OCI-LY1 (cell line): ENCODE results near the gene RP9.

Experiments
- H2AFZ ChIP-seq: fragments of 200-600 bp; sonication (generic), shearing (Covaris generic); 2 replicates; pipeline ENCODE4 v1.6.0; 2014; ENCODE audit warnings: antibody characterized with exemption, mild to moderate bottlenecking, low read length
- H3F3A ChIP-seq: fragments of 200-600 bp; sonication (generic), shearing (Covaris generic); 2 replicates; pipeline ENCODE4 v1.6.0; 2014; ENCODE audit warnings: mild to moderate bottlenecking, antibody characterized with exemption, low read length, moderate library complexity; ENCODE audit not compliant: insufficient read depth
- H3K27ac ChIP-seq: fragments of 200-600 bp; sonication (generic); 2 replicates; pipeline ENCODE4 v1.5.1; 2014; ENCODE audit warnings: low read length, mixed run types, mild to moderate bottlenecking, low read depth; ENCODE audit not compliant: poor library complexity, severe bottlenecking
- H3K27me3 ChIP-seq: fragments of 200-600 bp; sonication (generic); 2 replicates; pipeline ENCODE4 v1.6.0; 2014; ENCODE audit warnings: antibody characterized with exemption, mild to moderate bottlenecking, low read length, moderate library complexity; ENCODE audit not compliant: insufficient read depth
- H3K36me3 ChIP-seq: fragments of 200-600 bp; sonication (generic); 2 replicates; pipeline ENCODE4 v1.6.1; 2014; ENCODE audit warnings: mild to moderate bottlenecking, antibody characterized with exemption, low read length, moderate library complexity, mixed read lengths; ENCODE audit not compliant: insufficient read depth
- H3K4me1 ChIP-seq: fragments of 200-600 bp; sonication (generic); 2 replicates; pipeline ENCODE4 v1.5.1; 2014; ENCODE audit warnings: mild to moderate bottlenecking, low read length, moderate library complexity; ENCODE audit not compliant: insufficient read depth, severe bottlenecking
- H3K4me2 ChIP-seq: fragments of 200-600 bp; sonication (generic), shearing (Covaris generic); 2 replicates; pipeline ENCODE4 v1.6.1; 2014; ENCODE audit warnings: low read length
- H3K4me3 ChIP-seq: fragments of 200-600 bp; sonication (generic); 2 replicates; pipeline ENCODE4 v1.5.1; 2014; ENCODE audit warnings: low read length, low read depth, mild to moderate bottlenecking, mixed read lengths; ENCODE audit not compliant: poor library complexity, severe bottlenecking
- H3K79me2 ChIP-seq: fragments of 200-600 bp; shearing (Covaris generic); 2 replicates; pipeline ENCODE4 v1.6.1; 2016; ENCODE audit warnings: mixed run types, low read length, mixed read lengths; ENCODE audit not compliant: insufficient read depth
- H3K9ac ChIP-seq: fragments of 200-600 bp; sonication (generic), shearing (Covaris generic); 2 replicates; pipeline ENCODE4 v1.6.1; 2014; ENCODE audit warnings: mild to moderate bottlenecking, low read length, mixed read lengths
- H3K9me2 ChIP-seq: fragments of 200-600 bp; sonication (generic), shearing (Covaris generic); 2 replicates; pipeline ENCODE4 v1.6.1; 2014; ENCODE audit warnings: low read depth, mild to moderate bottlenecking, low read length, mixed read lengths
- H3K9me3 ChIP-seq: fragments of 200-600 bp; shearing (Covaris generic); 2 replicates; pipeline ENCODE4 v1.6.1; 2014; ENCODE audit warnings: low read length, mixed read lengths
- H4K20me1 ChIP-seq: fragments of 200-600 bp; sonication (generic), shearing (Covaris generic); 2 replicates; pipeline ENCODE4 v1.6.0; 2016; ENCODE audit warnings: mild to moderate bottlenecking, low read length; ENCODE audit not compliant: insufficient read depth
- EZH2 ChIP-seq: fragments of 200-600 bp; sonication (generic), shearing (Covaris generic); IDR thresholded peaks from 2 replicates; pipeline ENCODE4 v1.8.0; 2017; ENCODE audit warnings: borderline replicate concordance, mixed run types, mild to moderate bottlenecking, antibody characterized with exemption, low read length, moderate library complexity, mixed read lengths
- TF ChIP-seq, protein P1 (sequence below): fragments of 200-600 bp; sonication (generic), shearing (Covaris generic); IDR thresholded peaks from 2 replicates; pipeline ENCODE4 v1.5.1; 2017; ENCODE audit warnings: mild to moderate bottlenecking, antibody characterized with exemption, low read length, moderate library complexity, mixed read lengths

The RP9 gene

DNA sequence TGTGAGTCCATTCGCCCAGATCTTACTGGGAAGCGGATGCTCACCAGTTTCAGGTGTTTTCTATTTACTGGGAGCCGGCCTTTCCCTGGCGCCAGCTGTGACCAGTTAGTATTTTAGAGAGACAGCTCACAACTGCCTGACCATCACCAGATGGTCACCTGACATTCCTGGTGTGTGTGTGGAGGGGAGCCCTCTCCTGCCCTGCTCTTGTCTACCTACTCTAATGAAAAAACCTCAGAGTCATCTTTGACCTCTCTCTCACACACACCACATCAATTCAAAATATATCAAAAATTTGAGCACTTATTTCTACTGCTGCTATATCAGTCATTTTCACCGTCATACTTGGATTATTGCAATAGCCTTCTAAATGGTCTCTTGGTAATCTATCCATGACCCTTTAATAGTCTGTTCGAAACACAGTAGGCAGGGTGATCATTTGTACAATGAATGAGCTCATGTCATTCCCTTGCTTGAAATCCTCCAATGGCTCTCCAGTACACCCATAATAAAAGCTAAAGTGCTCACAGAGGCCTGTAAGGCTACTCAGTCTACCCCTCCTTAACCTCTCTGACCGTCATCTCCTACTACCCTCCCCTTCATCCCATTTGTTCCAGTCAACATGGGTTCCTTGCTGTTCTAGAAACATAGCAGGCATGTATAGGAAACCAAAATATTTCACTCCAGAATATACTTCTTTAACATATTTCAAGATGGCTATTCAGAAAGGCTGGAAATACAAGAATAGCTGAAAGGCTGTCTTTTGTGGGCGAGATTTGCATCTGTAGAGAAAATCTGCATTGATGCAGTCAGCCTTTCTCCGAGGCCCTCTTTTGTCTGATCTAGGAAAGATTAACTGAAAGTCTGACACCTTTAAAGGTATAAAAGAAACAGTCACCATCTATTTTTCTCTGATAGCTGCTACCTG lies 29.2 kb downstream of the RP9 start:
- Histone ChIP-seq H3K27me3 (peaks cover 19% of the 10 kb centered on the region; the same call in 1 of the 2 replicates), H2AFZ (no peak overlapping the region), H3F3A (no peaks in the 10 kb centered on the region), H4K20me1 (no peaks in the 10 kb centered on the region), H3K27ac (no peak overlapping the region), H3K4me2 (no peak overlapping the region), H3K79me2 (no peaks in the 10 kb centered on the region), H3K9me3 (no peaks in the 10 kb centered on the region), H3K4me1 (no peaks in the 10 kb centered on the region), H3K9ac (no peak overlapping the region), H3K36me3 (no peaks in the 10 kb centered on the region), H3K4me3 (no peak overlapping the region), H3K9me2 (no peaks in the 10 kb centered on the region)
- TF ChIP-seq, protein P1, sequence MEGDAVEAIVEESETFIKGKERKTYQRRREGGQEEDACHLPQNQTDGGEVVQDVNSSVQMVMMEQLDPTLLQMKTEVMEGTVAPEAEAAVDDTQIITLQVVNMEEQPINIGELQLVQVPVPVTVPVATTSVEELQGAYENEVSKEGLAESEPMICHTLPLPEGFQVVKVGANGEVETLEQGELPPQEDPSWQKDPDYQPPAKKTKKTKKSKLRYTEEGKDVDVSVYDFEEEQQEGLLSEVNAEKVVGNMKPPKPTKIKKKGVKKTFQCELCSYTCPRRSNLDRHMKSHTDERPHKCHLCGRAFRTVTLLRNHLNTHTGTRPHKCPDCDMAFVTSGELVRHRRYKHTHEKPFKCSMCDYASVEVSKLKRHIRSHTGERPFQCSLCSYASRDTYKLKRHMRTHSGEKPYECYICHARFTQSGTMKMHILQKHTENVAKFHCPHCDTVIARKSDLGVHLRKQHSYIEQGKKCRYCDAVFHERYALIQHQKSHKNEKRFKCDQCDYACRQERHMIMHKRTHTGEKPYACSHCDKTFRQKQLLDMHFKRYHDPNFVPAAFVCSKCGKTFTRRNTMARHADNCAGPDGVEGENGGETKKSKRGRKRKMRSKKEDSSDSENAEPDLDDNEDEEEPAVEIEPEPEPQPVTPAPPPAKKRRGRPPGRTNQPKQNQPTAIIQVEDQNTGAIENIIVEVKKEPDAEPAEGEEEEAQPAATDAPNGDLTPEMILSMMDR: no peak
- TF ChIP-seq EZH2: no peak

DNA sequence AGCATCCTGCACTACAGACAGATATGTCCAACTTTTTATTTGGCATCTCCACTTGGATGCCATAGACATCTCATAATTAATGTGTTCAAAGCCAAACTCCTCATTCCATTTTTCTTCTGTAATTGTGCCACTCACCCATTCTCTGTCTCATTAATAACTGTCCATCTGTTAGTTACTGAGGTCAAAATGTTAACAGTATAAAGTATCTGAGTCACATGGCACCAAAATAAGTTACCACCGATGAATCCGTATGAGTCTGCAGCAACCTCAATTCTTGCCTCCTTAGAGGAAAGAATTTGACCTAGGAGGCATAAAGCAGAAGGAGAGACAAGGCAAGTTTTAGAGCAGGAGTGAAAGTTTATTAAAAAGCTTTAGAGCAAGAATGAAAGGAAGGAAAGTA lies 30.1 kb downstream of the RP9 start:
- Histone ChIP-seq H3K9me2 (no peaks in the 10 kb centered on the region), H3K27me3 (peaks cover 19% of the 10 kb centered on the region; the same call in 1 of the 2 replicates), H3K36me3 (no peaks in the 10 kb centered on the region), H3K4me2 (no peak overlapping the region), H3K9ac (no peak overlapping the region), H3K27ac (no peak overlapping the region), H4K20me1 (no peaks in the 10 kb centered on the region), H3F3A (no peaks in the 10 kb centered on the region), H2AFZ (no peak overlapping the region), H3K9me3 (no peaks in the 10 kb centered on the region), H3K4me3 (no peak overlapping the region), H3K79me2 (no peaks in the 10 kb centered on the region), H3K4me1 (no peaks in the 10 kb centered on the region)
- no peak for TF ChIP-seq EZH2
- TF ChIP-seq, protein P1: no peak

DNA sequence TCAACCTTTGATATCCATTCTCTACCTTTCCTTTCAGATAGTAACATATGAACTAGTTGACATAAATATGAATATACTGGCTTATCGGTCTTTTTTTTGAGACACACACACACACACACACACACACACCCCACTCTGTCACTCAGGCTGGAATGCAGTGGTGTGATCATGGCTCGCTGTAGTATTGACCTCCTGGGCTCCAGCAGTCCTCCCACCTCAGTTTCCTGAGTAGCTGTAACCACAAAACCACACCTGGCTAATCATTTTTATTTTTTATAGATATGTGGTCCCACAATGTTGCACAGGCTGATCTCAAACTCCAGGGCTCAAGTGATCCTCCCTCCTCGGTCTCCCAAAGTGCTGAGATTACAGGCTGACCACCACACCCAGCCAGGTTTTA lies 32.5 kb downstream of the RP9 start:
- Histone ChIP-seq H4K20me1 (no peaks in the 10 kb centered on the region), H3K9me3 (0 out of 2 replicates have a peak, but pooled peaks cover under 1% of the 10 kb centered on the region), H3K27ac (no peak overlapping the region), H3K9me2 (no peaks in the 10 kb centered on the region), H3K9ac (no peak overlapping the region), H3K79me2 (no peaks in the 10 kb centered on the region), H3K27me3 (peaks cover 19% of the 10 kb centered on the region; the same call in 1 of the 2 replicates), H3K4me2 (no peak overlapping the region), H2AFZ (no peak overlapping the region), H3K4me3 (no peak overlapping the region), H3K4me1 (peaks cover 3% of the 10 kb centered on the region), H3F3A (no peaks in the 10 kb centered on the region), H3K36me3 (no peaks in the 10 kb centered on the region)
- TF ChIP-seq, protein P1: no peak
- no peak for TF ChIP-seq EZH2
